MM.1S (cell line): Measurements from ENCODE around the gene DNAH8.

Experiments used
- EZH2 ChIP-seq: fragments of 300-600 bp; sonication (generic); optimal IDR thresholded peaks from 2 replicates; pipeline ENCODE3; 2017; ENCODE audit warnings: low read depth, mild to moderate bottlenecking, antibody characterized with exemption, low read length, mixed read lengths
- TF ChIP-seq, protein P1 (sequence below): fragments of 300-600 bp; sonication (generic); IDR thresholded peaks from 2 replicates; pipeline ENCODE4 v1.5.1; 2016; ENCODE audit warnings: antibody characterized with exemption, low read length, mixed read lengths

DNA sequence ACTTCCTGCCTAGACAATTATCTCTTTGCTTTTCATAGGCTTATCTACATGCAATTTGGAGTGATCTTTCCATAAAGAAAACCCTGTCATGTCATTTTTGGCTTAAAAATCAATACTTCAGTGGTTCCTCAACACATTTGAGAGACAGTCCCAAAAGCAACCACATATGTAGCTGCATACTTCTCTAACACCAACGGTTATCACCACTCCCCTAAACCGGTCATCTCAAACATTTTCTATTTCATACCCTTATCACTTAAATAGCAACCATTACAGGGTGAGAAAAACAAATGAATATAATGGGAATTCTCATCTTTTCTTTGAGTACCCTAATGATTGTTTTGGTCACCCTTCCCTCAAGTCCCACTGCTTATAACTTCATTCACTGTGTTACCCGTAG is 17.3 kb upstream of the DNAH8 start:
- TF ChIP-seq, protein P1, sequence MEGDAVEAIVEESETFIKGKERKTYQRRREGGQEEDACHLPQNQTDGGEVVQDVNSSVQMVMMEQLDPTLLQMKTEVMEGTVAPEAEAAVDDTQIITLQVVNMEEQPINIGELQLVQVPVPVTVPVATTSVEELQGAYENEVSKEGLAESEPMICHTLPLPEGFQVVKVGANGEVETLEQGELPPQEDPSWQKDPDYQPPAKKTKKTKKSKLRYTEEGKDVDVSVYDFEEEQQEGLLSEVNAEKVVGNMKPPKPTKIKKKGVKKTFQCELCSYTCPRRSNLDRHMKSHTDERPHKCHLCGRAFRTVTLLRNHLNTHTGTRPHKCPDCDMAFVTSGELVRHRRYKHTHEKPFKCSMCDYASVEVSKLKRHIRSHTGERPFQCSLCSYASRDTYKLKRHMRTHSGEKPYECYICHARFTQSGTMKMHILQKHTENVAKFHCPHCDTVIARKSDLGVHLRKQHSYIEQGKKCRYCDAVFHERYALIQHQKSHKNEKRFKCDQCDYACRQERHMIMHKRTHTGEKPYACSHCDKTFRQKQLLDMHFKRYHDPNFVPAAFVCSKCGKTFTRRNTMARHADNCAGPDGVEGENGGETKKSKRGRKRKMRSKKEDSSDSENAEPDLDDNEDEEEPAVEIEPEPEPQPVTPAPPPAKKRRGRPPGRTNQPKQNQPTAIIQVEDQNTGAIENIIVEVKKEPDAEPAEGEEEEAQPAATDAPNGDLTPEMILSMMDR: no peak
- TF ChIP-seq EZH2: no peak
